Measurements from ENCODE around the gene TSPAN19.

Gene TSPAN19

DNA sequence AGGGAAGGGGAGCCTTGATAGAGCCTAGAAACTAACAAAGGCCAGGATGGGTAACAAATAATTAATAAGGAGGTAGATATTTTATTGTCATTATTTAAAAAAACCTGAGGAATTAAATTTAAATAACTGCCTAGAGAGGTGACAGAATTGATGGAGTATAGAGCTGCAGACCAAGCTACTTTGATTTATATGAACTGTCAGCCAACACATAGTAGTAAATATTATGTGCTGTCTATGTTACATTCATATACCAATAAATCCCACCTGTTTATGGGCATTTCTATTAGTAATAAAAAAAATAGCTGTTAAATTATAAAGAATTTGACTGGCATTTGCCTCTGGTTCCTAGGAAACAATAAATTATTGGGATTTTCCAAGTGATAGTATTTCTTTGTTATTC is 37.7 kb downstream of the TSPAN19 start:
- no peak for DNase-seq

GRCh38 chr12:84996759-84997158 is 39.3 kb downstream of the TSPAN19 start:
- no peak for DNase-seq

- no peak for DNase-seq
Observed at GRCh38 chr12:84995641-84996040, 40.4 kb downstream of the TSPAN19 start.

GRCh38 chr12:84994426-84994825 is 41.7 kb downstream of the TSPAN19 start:
- no peak for DNase-seq

GRCh38 chr12:84986586-84986985 is 49.5 kb downstream of the TSPAN19 start:
- DNase-seq, result no peak

- no peak for DNase-seq
Observed at GRCh38 chr12:84986117-84986516, 50.0 kb downstream of the TSPAN19 start.

GRCh38 chr12:84983289-84983688 is 52.8 kb downstream of the TSPAN19 start:
- DNase-seq, result no peak

DNA sequence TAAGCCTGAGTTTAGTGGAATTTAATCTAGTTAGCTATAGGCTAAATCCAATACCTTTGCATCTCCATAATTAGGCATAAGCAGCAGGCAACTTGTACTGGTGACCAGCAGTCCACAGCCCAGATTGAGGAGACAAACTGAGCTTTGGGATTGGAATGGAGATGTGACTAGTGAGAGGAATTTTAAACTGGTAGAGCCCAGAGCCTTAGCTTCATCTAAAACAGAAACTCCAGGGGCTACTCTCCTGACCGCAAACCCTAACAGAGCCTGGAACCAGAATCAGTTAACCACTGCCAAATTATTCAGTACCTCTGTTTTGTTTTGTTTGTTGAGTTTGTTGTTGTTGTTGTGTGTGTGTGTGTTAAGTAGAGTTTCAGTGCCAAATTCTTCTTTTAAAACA is 53.2 kb downstream of the TSPAN19 start:
- DNase-seq, result no peak

DNA sequence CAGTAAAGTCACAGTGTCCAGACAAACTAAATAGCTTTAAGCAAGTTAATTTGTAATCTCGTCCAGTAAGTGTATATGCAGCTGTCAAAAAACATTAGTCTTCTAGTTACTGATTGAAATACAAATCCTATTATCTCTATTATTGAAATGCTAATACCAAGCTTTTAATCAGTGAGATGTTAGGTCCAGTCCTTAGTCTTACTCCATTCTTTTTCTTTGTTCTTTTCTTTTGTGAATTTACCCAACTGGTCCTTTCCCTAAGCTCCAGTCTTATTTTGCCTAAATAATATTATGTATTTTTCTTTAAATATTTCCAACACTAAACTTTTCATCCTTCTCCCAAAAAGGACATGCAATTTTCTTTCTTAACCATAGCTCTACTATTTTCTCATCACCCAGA is 57.2 kb downstream of the TSPAN19 start:
- no peak for DNase-seq

DNA sequence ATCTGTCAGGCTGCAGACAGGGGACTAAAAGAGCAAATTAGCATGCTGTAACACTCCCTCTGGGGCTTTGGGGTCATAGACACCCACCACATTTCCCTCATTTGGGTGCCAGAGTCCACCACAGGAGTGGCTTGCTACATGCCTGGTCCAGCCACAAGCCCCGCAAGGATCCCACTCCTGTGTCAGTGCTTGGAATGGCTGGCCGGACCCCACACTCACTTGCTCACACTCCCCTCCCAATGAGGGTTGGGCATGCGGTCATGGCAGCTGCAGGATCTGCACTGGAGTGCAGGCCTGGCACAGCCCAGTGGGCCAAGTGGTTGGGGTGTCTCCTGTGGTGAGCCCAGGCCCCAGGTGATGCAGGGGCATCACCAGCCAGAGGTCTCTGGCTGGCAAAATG is 59.9 kb downstream of the TSPAN19 start:
- no peak for DNase-seq

DNA sequence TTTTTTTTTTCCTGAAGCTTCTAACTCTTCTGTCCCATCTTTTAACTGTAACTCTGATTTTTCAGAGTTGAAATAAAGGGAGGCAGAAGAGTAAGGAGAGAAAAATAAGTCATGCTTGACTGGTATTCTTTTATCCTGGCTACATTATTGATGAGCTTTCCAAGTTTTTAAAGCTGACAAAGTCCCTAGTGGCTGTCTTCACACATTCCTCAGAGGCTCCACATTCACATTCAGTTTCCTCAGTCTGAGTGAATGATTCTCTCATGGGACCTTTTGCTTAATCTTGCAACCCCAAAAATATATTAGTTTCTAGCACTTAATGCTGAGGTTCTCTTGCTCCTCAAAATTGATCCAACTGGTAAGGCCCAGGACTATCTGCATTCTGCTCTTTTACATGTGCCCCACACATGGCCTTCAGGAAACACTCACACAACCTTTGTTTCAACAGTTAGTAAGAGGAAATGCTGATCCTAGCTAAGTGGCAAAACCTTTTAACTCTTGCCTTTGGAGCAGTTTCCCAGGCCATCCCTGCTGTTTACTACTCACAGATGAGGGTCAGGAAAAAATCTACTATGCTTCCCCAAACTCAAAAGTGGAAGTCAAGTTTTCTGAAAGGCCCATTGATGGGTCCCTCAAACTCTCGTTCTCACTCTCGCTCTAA is 61.8 kb downstream of the TSPAN19 start:
- DNase-seq, result no peak

- no peak for DNase-seq
Observed at GRCh38 chr12:84973026-84973425, 63.1 kb downstream of the TSPAN19 start.

DNA sequence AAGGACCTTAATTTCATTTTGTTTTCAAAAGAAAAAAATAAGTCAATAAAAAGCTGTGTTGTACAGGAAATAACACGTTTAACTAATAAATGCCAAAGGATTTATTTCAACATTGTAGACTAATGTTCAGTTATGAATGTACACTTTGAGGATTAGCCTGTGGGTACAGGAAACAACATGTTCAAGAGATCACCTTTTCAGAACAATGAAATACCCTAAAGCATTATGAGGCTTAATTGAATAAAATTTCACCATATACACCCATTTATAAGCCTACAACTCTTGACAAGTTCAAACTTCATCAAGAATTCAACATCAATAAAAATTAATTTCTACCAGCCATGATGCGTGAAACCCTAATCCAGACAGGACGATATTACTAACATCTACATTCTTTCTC is 66.9 kb downstream of the TSPAN19 start:
- no peak for DNase-seq
